Globus pallidus (tissue), 1 donor: Measurements from ENCODE around the gene SKI.
A peak's percentile ranks its signal among the peaks of the same experiment; 100 is the strongest.

ENCODE experiments used
- DNase-seq: peaks from one replicate; pipeline ENCODE4 v3.0.0-alpha.2; 2015; ENCODE audit warnings: low spot score

Gene SKI

DNA sequence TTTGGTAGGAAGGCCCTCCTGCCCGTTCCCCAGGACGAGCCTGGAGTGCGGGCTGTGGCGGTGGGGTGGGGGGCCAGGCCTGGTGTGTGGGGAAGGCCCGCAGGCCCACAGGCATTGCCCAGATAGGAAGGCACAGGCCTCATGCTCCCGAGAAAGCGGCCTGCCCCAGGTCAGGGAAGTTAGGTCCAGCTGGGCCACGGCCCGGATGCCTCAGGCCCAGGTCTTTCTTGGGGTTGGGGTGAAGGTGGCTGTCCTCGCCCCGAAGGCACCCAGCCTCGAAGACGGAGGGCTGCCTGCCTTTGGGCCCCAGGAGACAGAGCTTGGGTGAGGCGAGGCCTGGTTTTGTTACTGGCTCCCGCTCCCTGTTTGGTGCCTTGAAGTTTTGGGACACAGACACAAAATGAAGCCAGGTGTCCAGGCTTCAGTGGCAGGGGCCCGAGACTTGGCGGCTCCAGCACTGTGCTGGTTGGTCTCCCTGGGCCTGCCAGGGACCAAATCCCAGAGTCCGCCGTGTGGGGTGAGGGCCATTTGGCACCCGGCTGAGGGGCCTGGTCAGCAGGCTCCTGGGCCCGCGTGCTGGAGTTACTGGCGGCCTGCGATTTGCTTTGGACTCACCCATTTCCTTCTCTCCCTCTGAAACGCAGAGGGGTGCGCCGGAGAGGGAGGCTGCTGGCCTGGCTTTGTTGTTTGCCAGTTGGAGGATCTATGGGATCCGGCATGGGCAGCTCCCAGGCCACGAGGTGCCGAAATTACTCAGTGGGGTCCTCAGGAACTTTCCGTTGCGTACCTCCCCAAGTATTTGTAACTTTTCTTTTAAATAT, 2.0 kb downstream of the SKI start:
- DNase-seq, result no peak

DNA sequence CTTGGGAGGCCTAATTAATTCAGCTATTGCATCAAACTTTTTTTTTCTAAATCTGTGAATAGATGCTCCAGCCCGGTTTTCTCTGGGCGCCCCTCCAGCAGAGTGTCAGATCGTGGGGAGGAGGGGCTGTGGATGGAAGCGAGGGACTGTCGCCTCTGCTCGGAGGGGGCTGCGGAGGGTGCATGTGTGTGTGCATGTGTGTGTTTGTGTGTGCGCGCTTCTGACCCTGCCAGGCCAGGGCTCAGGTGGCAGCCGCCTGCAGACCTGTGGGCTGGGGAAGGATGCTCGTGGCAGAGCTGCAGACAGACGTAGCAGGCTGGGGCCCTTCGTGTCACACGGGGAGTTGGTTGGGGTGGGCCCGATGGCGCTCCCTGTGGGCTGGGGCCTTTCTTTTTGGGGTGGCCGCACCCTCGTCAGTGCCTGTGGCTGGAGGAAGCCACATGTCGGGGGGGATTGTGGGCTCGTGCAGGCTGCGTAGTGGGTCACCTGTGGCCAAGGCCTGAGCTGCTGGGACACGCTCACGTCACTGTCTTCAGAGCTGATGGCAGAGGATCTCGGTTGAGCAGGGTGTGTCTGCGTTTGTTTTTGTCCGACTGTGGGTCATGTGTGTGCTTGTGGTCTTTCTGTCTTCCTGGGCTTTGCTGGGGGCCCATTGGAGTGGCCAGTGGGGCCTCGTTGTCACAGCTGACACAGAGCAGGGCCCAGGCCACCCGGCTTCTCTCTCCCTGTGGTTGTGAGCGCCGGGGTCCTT, 2.8 kb downstream of the SKI start:
- peak; percentile 82 for DNase-seq

DNA sequence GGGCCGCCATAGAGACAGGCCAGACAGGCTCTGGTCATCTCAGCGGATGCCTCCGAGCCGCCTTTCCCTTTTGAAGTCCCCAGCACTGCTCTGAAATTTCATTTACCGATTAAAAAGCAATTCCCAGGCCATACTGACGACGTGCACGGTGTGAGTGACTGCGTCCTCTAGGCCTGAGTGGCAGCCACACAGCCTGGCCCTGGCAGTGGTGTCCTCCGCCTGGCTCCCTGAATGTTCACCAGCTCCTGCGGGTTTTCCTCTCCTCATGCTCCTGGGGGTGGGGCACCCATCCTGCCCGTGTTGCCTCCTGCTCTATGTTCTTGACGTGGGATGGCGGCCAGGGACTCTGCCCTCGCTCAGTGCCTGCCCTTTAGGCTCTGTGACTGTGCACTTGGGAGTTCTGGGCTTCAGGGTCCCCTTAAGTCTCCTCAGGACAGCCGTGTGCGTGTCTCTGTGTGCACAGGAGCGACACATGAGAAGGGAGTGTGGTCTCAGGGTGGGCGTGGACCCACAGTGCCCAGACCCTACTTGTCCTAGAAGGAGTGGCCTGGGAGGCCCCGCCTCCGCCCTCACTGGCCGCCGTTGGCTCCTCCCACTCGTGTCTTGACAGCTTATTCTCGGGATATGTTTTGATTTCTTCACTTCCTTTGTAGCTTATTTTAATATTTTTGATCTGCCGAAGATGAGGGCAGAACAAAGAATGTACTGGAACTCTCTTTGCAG, 3.6 kb downstream of the SKI start:
- no peak for DNase-seq

DNA sequence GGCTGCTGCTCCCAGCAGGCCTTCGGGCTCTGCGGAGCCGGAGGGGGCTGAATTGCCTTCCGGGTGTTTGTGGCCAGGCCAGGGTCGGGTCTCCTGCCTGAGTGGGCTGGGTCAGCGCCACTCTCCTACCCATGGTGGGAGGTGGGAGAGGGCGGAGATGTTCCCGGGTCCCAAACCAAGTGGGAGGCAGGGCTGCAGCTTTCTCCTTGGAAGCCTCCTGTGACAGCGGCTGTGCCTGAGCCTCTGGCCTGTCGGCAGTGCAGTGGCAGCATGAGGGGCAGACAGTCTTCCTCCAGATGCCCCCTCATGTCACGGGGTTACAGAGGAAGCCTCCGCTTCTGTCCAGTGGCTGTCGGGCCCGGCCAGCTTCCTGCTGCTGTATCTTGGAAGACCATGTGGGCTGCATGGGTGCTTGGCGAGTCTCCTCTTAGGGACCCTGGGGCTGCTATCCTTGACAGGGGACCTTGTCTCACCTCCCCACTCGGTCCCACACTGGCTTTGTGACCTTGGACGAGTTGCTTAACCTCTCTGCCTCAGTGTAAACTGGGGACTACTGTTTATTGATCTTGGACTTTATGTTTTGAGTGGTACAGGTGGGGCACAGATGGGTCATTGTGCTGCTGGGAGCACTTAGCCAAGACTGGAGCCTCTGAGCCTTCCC, 4.3 kb downstream of the SKI start:
- no peak for DNase-seq

DNA sequence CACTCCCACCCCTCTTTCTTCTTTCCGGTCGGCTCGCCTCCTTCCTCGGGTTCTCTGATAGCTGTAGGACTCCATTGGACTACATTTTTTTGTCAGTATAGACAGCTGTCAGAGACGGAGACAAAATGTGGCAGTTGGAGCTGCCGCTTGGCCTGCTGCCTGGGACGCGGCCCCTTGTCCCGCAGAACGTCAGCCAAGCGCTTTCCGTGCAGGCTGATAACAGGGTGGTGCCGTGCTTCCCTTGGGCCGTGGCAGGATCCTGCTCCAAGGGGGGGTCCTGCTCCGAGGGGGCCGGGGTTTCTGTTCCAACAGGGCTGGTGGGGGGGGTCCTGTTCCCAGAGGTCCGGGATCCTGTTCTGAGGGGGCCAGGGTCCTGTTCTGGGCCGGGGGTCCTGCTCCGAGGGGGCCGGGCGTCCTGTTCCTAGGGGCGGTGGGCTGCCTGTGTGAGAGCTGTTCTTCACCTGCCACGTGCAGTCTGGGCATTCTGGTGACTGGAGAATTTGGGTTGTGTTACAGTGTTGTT, 4.9 kb downstream of the SKI start:
- DNase-seq, result no peak

DNA sequence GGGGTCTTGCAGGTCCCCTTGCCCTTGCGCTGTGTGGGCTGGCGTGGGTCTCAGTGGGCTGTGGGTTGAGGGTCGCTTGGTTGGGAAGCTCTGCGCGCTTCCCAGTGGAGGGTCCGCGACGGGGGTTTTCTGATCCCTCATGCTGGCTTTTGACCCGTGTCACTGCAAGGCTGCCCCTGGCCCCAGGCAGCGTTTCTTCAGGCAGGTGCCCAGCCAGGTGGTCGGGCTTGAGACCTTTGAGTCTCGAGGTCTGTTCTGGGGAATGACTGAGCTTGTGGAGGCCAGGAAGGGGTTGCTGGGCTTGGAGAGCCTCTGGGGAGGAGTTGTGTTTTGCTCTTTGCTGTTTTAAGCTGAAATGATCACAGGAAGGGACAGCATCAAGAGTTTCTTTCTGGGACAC, 5.3 kb downstream of the SKI start:
- no peak for DNase-seq

DNA sequence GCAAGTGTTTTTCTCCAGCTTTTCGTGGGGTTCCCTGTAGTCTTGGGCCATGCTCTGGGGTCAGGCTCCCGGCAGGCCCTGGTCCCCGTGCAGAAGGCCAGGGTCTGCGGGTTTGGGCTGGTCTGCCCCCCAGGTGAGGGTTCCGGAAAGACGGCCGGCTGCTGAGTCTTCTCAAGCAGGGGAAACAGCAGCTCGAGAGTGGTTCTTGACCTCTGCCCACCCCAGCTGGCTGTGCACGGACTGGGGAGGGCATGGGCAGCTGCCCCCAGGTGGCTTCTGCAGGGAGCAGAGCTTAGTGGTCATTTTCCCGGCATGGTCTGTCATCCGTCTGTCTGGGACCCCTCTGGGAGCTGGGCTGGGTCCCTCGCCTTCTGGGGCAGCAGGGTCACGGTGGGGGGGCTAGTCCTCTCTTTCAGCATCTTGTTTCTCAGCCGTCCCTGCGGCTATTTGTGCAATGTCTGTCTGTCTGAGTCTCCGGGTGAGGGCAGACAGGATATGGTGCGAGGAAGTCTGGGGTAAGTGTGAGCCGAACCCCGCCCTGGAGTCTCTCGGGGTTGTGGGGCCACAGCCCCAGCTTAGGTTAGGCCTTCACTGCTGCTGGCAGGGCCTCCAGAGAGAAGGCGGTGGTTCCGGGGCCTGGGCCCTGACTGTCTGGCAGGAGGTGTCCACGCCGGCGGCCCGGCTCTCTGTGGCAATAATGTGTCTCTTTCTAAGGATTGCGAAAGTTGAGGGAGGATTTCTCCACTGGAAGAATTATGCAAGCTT, 6.1 kb downstream of the SKI start:
- DNase-seq, result peak; percentile 78

DNA sequence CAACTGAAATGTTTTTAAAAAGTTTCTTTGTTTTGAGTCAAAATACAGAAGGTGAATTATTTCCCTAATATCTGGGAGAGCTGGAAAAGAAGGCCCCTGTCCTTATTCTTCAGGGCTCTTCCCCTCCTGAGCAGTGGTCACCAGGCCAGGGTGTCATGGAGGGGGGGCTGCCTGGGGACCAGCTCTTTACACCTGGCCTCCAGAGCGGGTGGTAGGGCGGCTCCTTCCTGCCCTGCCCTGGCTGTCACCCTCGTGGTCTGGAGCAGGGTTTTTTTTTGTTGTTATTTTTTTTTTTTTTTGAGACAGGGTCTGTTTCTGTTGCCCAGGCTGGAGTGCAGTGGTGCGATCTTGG, 6.6 kb downstream of the SKI start:
- DNase-seq, result no peak

DNA sequence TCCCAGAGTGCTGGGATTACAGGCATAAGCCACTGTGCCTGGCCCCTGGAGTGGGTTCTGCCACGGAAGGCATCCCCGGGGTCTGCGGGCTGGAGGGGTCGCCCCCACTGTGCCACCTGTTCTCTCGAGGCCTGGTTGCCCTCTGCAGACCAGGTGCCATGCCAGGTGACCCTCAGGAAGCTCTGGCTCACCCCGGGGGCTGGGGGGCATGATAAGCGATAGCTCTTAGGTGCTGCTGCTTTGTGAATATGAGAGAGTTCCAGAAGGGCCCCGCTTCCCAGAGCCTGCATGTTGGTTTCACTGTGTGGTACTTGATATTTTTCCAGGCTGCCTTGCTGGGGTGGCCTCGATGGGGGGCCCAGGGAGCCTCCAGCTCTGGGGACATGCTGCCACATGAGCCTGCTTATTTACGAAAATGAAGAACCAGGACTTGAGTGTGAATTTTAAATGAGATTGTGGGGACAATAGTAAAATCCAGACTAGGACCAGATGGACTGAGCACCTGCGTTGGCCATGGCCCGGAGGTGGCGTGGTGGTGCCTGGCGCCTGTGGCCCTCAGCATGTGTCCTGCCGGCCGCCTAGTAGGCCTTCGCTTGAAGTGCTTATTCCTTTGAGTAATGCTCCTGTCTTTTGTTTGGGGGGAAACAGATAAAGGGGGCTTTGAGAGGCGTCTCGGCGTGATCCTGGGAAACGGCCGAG, 7.3 kb downstream of the SKI start:
- no peak for DNase-seq

DNA sequence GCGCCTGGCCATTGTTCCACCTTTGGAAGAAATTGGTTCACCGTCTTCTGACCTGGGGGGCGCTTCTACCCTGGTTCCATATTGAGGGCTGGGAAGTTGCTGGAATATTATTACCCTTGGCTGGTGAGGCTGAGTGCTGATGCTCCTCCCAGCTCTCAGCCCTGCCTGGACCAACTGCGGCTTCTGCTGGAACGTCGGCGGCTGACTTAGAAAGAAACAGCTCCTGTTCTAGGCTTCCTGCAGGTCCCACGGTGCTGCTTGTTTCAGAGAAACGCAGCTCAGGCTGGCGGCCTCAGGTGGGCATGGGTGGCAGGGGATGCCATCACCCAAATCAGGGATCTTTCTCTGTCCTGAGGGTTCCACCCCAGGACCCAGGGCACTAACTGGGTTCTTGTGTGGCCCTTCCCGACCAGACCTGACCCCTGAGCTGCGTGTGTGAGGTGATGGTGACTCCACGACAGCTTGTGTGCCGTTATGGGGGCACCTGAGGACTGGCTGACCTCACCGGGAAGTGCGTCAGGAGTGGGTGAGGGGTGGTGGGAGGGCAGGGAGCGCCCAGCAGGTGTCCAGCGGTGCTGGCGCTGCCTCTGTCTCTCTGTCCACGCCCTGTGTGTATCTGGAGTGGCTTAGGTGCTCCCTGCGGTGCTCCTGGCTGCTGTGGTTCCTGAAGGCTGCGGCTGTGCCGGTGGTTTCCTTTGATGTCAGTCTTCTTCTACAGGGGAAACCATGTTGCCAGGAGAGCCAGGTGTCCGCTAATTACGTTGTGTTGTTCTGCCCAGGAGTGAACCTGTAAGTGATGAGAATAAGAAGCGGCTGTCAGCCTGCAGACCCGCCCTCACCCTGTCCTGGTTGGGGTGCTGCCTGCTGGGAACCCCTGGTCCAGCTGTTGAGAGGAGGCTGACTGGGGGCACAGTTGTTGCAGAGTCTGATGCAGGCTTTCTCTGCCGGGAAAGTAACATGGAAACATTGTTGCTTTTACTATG, 8.9 kb downstream of the SKI start:
- no peak for DNase-seq

DNA sequence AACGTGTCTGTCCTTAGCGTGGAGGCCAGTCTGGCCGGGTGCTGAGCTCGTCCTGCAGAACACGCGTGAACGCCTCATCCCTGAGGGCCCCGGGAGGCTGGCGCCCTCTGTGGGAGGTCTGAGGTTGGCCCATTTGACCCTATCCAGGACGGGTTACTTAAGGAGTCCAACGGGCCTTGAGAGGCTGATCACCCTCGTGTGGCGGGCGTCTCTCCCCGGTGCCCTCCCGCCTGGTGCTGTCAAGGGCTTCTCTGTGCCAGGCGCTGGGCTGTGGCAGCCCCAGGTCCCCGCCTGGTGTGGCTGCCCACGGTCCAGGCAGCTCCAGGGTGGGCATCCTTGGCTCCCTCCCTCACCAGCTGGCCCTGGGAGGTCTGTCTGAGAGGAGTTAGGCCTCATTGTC, 9.7 kb downstream of the SKI start:
- no peak for DNase-seq

DNA sequence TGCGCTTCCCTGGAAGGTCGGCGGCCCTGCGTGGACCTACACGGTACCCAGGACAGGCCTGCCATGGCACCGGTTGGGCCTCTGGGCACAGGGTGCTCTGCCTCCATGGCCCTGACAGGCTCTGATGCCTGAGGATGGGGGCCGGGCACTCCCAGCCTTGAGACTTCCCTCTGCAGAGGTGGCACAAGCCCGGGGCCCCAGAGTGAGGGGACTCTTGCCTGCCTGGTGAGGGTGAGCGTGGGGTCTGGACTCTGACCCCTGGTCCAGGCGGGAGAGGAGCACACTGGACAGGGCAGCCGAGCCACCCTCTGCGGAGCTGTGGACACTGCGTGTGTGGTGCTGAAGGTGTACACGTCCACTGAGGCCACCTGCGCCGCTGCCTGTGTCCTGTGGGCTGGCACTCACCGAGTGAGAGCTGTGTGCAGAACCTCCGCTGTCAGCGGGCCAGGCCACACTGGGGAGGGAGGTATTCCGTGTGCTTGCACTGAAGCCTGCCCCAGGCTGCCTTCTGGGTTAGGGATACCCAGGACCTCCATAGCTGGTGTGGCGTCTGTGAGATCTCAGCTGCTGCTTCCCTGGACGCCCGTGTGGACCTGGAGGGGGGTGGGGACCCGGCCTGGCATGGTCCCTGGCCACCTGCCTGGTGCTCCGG, 10.4 kb downstream of the SKI start:
- DNase-seq, result no peak

DNA sequence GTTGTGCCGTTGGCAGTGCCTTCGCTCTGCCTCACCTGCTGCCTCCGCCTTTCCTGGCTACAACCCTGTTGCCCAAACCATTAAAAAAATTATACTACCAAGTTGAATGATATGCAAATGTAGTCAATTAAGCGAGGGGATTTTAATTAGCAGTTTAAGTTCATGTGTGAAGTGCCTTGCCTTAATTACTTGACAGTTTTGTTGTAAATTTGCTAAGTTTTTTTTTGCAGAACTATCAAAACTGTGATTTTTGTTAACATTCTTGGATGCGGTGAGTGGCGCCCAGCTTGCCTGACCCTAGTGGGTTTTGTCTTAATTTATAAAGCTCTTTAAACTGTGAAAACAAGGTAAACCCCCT, 10.9 kb downstream of the SKI start:
- no peak for DNase-seq

DNA sequence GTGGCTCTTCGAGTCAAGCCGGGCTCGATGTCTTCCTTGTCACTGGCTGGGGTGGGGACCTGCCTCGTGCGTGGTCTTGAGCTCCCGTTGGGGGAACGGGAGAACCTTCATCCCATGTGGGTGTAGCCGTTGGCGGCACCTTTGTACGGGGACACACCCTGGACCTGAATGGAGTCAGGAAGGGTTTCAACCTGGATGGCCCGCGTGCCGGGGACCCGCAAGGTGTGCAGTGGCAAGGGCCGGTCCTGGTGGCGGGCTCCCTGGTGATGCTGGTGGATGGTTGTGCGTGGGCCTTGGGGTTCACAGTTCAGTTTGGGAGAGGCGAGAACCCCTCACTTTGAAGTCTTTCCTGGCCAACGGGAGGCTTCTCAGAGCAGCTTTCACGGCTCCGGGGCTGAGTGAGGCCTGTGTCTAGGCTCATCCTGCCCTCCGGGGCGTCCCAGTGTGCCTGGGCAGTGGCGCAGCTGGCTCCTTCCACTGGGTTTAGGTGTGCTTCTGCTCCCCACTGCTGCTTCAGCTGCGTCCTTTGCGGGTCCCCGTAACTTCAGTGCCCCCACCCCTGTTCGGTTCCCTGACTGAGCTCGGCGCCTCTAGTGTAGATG, 11.4 kb downstream of the SKI start:
- no peak for DNase-seq

DNA sequence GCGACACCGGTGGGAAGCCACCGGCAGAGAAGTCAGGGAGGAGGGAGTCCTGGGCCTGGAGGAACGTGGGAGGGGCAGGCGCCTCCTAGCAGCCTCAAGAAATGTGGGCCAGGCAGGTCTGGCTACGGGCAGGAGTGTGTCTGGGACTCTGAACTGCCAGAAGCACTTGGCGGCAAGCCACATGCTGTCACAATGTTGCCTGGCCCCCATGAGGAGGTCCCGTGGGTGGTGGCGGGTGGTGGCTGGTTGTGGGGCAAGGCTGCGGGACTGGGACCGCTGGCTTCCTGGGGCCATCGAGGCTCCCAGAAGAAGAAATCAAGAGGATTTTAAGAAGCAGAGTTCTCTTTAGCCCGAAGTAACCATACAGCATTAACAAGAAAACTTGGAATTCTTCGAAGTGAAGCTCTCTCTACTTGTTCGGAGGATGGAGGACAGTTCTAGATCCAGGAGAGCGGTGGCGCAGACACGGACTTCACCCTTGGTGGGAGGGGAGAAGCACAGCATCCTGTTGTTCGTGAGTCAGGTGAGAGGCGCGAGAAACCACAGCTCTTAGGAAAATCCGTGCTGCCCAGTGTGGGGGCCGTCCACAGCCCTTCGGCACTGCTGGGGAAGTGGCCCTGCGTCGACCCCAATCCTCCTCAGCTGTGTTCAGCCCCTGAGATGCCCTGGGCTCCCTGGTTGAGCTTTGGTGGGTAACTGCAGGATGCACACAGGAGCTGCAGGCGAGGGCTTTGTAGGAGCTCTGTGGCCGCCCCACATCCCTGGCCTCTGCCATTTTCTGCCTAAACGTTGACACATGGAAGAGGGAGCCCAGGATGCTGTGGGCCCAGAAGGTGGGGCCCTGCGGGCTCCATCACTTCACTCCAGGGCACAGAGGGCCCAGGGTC, 12.4 kb downstream of the SKI start:
- no peak for DNase-seq

DNA sequence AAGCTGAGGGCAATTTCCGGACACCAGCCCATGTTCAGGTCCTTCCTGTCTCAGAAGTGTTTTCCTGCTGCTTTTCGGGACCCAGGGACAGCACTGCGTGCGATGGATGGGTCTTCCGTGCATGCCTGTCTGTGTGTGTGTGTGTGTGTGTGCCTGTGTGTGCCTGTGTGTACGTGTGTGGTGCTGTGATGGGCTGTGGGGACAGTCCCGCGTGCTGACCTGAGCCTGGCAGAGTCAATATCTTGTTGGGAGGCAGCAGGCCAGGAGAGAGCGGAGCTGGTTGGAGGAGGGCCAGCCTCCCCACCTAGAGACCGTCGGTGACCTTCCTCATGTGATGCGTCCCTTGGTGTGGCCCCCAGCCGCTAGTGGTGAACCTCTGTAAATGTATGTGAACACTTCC, 13.7 kb downstream of the SKI start:
- DNase-seq, result no peak

DNA sequence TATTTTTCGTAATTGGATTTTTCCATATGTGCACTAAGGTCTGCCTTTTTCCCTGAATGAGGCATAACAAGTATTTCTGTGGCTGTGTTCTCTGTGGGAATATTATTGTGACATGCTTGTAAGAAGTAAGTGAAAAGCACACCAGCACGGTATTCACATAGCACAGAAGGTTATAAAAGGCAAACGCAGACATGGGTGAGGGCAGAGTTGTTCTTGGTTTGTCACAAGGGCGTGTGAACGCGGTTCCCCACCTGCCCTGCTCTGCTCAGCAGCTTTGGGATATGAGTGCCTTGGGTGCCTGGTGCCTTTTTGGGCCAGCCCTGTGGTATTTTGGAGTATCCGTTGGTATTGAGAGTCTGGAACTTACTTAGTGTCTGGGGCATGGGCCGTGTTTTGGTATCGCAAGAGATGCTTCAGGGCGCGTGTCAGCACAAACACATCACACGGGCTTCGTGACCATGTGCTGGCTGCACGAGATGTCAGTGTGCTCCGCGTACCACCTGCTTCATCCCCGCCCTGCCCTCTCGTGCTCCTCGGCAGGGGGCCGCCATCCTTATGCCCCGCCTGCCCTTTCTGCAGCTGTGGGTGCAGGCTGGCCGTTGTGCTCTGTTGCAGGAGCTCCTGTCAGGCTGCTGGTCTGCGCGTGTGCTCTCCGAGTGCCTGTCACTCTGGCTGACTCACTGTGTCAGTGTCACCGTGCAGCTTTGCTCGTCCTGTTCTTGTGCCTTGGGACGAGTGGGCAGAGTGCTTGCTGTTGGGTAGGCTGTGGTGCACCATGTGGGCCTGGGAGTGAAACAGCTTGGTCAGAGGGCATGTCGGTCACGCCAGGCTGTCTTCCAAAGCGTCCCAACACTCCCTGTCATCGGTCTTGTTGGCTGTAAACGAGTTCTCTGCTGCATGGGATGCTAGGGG, 15.0 kb downstream of the SKI start:
- no peak for DNase-seq
